ENCODE data around the gene GRIK4. TPM values are rescaled to one million over a fixed set of nuclear protein-coding genes. Genes with fewer than 3 reads are reported as not detected.

Gene GRIK4
- polyA plus RNA-seq, 1 of the 3 experiments (the other 2 are of a cell fraction), result 0.03 TPM

DNA sequence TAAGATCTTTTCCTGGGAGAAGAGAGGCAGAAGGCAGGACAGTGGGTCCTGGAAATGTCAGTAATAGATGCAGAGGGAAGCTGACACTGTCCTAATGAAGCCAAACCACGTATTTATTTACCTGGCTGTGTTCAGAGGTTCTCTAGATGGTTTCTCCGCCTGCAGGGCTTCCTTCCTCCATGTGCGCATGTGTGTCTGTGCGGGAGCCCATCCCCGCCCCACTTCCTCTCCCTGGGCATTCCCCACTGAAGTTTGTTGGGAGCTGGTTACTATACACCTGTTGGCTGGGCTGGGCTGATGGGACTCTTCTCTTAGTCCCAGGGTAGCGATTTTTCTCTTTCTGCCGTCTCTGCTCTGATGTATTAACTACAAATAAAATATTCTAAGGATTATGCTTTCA is 307.5 kb downstream of the GRIK4 start:
- no peak for DNase-seq
- Histone ChIP-seq H3K9ac (no peak overlapping the region), H3K27ac (ENCODE audit: low read depth in 2 of 2, low read length in 1 of 2) (no peak overlapping the region), H2AFZ (ENCODE audit: low read depth) (no peak overlapping the region), H3K9me3 (no peaks in the 10 kb centered on the region), H3K9me2 (no peaks in the 10 kb centered on the region), H3K4me1 (ENCODE audit: control insufficient read depth in 1 of 2, insufficient read depth in 2 of 2, low read depth in 1 of 2, low read length in 1 of 2) (peaks cover 0 to 58% of the 10 kb centered on the region in 2 experiments; a peak in 1 of 4 replicates), H3K4me2 (no peak overlapping the region), H3K79me2 (ENCODE audit: insufficient read depth) (no peaks in the 10 kb centered on the region), H4K20me1 (ENCODE audit: insufficient read depth) (no peaks in the 10 kb centered on the region), H3K27me3 (ENCODE audit: insufficient read depth) (no peaks in the 10 kb centered on the region; the same call in 1 of the 2 replicates), H3K4me3 (ENCODE audit: low read depth in 2 of 2, low read length in 1 of 2) (no peak overlapping the region), H3K36me3 (replicated peaks in 1 of 2; ENCODE audit: control insufficient read depth in 1 of 2, insufficient read depth in 2 of 2, low read length in 1 of 2) (no peaks in the 10 kb centered on the region), H3F3A (replicated peaks; ENCODE audit: insufficient read depth) (no peaks in the 10 kb centered on the region)
- TF ChIP-seq RXRA (IDR thresholded peaks at IDR 0.05; ENCODE audit: borderline replicate concordance, low read depth) (no peak), FOSL2 (IDR thresholded peaks at IDR 0.05; ENCODE audit: borderline replicate concordance, low read depth) (no peak), POLR2AphosphoS5 (IDR thresholded peaks at IDR 0.05; ENCODE audit: low read depth, low read length) (no peak), NRF1 (IDR thresholded peaks at IDR 0.05; ENCODE audit: low read depth, low read length) (no peak), RFX5 (IDR thresholded peaks at IDR 0.05; ENCODE audit: low read length) (no peak), FOXJ3 (CRISPR knock-in tag; IDR thresholded peaks at IDR 0.05) (no peak), CHD2 (IDR thresholded peaks at IDR 0.05; ENCODE audit: low read length, partially characterized antibody) (no peak), JUND (IDR thresholded peaks at IDR 0.05) (no peak), RAD21 (IDR thresholded peaks at IDR 0.05; ENCODE audit: low read length) (no peak), SIN3A (IDR thresholded peaks at IDR 0.05; ENCODE audit: borderline replicate concordance, low read depth, low read length) (no peak), YY1 (IDR thresholded peaks at IDR 0.05; ENCODE audit: low read depth) (no peak), GATA2 (CRISPR knock-in tag; IDR thresholded peaks at IDR 0.05) (no peak), NFIC (IDR thresholded peaks at IDR 0.05; ENCODE audit: borderline replicate concordance) (no peak), TAF1 (IDR thresholded peaks at IDR 0.05; ENCODE audit: borderline replicate concordance, low read depth, low read length) (no peak), TEAD4 (IDR thresholded peaks at IDR 0.05; ENCODE audit: borderline replicate concordance, insufficient read depth) (no peak), MEF2A (IDR thresholded peaks at IDR 0.05; ENCODE audit: borderline replicate concordance, low read depth) (no peak)
- TF ChIP-seq, protein P1, sequence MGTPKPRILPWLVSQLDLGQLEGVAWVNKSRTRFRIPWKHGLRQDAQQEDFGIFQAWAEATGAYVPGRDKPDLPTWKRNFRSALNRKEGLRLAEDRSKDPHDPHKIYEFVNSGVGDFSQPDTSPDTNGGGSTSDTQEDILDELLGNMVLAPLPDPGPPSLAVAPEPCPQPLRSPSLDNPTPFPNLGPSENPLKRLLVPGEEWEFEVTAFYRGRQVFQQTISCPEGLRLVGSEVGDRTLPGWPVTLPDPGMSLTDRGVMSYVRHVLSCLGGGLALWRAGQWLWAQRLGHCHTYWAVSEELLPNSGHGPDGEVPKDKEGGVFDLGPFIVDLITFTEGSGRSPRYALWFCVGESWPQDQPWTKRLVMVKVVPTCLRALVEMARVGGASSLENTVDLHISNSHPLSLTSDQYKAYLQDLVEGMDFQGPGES (IDR thresholded peaks at IDR 0.05; ENCODE audit: low read depth, low read length), result no peak
- TF ChIP-seq, protein P2, sequence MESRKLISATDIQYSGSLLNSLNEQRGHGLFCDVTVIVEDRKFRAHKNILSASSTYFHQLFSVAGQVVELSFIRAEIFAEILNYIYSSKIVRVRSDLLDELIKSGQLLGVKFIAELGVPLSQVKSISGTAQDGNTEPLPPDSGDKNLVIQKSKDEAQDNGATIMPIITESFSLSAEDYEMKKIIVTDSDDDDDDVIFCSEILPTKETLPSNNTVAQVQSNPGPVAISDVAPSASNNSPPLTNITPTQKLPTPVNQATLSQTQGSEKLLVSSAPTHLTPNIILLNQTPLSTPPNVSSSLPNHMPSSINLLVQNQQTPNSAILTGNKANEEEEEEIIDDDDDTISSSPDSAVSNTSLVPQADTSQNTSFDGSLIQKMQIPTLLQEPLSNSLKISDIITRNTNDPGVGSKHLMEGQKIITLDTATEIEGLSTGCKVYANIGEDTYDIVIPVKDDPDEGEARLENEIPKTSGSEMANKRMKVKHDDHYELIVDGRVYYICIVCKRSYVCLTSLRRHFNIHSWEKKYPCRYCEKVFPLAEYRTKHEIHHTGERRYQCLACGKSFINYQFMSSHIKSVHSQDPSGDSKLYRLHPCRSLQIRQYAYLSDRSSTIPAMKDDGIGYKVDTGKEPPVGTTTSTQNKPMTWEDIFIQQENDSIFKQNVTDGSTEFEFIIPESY (IDR thresholded peaks at IDR 0.05; ENCODE audit: borderline replicate concordance, low read depth), result no peak
- TF ChIP-seq, protein P3, sequence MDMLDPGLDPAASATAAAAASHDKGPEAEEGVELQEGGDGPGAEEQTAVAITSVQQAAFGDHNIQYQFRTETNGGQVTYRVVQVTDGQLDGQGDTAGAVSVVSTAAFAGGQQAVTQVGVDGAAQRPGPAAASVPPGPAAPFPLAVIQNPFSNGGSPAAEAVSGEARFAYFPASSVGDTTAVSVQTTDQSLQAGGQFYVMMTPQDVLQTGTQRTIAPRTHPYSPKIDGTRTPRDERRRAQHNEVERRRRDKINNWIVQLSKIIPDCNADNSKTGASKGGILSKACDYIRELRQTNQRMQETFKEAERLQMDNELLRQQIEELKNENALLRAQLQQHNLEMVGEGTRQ (IDR thresholded peaks at IDR 0.05; ENCODE audit: borderline replicate concordance, low read depth, low read length), result no peak
- CTCF ChIA-PET, result interaction anchor here (0.9 to 4.2 kb wide), 9 partner anchors 14 to 375 kb away, joined by 3 to 23 read pairs (median 3); partner anchors contain the start of gene GRIK4
- WGBS (ENCODE audit: low lambda C conversion rate), result 57% methylated on average over 7 of the region's 7 CpGs
- POLR2A ChIA-PET, result interaction anchor here (1.2 to 1.5 kb wide), 2 partner anchors 11 to 13 kb away, joined by 3 read pairs; no protein-coding TSS in a partner anchor

All from SK-N-SH (cell line).